ENCODE results near the gene TMEM109.

- TF ChIP-seq CTCF (IDR thresholded peaks at IDR 0.05) (peak; percentile 89 to 97 (median 94)), POLR2AphosphoS5 (IDR thresholded peaks at IDR 0.05) (no peak), EP300 (IDR thresholded peaks at IDR 0.05; ENCODE audit: low read depth) (no peak)
These were observed 14.7 kb upstream of the TMEM109 start for GRCh38 chr11:60899046-60899936.
